M059J (cell line): ENCODE results near the gene TBXAS1. TPM values are rescaled to one million over a fixed set of nuclear protein-coding genes. Genes with fewer than 3 reads are reported as not detected.

Experiments
- DNase-seq: peaks from one replicate; pipeline ENCODE4 v3.0.0-alpha.2; 2012; ENCODE audit warnings: low read depth
- total RNA-seq: library from RNA; depleted of rRNA; stranded (reverse); fragments of >200 nt; shearing (Covaris generic); gene quantifications from 2 replicates; pipeline ENCODE4 v1.2.3, GENCODE V29; 2014

The TBXAS1 gene
- total RNA-seq, 1 experiment from 2014 or later = 7.8 TPM

DNA sequence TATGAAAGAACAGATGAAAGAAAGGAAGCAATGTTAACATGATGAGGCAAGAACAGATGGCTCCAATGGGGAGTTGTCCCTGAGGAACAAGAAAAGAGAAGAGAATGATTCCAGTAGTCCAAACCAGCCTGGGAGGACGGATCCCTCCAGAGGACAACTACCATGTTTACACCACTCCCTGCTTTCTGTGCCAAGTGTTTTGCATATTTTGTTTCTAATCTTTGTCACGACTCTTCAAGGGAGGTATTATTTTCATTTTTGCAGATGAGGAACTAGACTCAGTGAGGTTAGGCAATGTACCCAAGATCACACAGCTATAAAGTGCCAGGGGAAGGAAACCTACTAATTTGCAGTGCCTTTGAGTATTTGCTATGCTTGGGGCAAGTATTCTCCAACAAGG is 117.5 kb downstream of the TBXAS1 start:
- no peak for DNase-seq

DNA sequence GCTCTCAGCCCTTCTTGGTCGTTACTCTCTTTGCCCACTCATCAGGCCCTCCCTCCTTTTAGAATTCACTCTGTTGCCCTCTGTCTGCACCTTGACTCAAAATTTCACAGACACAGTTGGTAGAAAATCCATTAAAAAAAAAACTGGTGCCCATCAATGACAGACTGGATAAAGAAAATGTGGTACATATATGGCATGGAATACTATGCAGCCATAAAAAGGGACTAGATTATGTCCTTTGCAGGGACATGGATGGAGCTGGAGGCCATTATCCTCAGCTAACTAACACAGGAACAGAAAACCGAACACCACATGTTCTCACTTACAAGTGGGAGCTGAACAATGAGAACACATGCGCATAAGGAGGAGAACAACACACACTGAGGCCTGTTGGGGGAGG is 118.0 kb downstream of the TBXAS1 start:
- DNase-seq = no peak

DNA sequence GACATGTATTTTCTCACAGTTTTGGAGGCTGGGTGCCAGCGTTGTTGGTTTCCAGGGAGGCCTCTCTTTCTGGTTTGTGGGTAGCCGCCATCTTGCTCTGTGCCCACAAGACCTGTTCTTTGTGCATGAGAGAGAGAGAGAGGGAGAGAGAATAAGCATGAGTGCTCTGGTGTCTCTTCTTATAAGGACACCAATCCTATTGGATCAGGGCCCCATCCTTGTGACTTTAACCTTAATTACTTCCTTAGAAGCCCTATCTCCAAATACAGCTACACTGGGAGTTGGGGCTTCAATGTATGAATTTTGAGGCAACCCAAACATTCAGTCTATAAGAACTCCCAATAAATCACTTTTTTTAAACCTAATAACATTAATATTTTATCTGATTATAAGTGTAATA is 119.1 kb downstream of the TBXAS1 start:
- no peak for DNase-seq

DNA sequence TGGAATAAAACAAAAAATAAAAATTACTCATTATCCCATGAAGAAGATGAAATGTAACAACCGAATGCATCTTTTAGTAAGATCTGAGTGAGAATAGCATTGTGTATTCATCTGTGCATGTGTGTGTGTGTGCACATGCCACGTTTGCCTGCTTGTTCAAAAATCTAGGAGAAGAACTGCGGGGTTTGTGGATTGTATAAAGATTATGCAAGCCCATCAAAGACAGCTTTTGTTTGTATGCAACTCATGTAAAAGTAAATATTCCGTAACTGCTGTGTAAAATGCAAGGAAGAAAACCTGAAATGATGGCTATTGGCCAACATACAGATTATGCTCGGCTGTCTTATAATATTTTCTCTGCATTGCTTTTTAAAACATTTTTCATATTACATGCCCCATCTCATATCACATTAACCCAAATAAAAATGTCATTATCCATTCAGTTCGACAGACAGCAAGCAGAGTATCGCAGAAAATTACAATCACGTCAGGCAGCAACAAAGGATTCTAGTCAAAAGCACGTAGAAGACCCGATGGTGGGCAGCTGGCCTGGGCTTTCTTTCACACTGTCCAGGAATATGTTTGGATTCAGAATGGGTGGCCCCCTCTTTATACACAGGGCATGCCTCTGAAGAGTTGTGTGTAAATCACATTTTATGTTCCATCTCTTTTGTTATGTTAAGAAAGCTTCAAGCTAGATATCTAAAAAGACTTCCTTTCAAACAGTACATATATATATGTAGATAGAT is 119.7 kb downstream of the TBXAS1 start:
- no peak for DNase-seq

DNA sequence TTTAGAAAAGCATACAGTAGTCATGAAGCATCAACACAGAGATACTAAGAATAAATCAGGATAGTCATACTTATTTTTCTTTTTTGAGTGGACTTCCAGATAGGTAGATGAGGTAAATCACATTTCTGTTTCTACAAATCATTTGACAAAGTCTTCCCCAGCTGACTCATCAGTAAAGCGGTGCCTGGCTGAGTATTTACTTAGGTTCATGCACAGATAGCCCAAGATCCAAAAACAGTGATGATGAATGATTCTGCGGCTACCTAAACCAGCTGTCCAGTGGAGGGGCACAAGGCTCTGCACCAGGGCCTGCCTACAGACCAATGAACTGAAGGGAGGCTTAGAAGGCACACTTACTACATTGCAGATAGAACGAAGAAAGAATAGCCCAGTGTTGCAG is 120.6 kb downstream of the TBXAS1 start:
- no peak for DNase-seq

DNA sequence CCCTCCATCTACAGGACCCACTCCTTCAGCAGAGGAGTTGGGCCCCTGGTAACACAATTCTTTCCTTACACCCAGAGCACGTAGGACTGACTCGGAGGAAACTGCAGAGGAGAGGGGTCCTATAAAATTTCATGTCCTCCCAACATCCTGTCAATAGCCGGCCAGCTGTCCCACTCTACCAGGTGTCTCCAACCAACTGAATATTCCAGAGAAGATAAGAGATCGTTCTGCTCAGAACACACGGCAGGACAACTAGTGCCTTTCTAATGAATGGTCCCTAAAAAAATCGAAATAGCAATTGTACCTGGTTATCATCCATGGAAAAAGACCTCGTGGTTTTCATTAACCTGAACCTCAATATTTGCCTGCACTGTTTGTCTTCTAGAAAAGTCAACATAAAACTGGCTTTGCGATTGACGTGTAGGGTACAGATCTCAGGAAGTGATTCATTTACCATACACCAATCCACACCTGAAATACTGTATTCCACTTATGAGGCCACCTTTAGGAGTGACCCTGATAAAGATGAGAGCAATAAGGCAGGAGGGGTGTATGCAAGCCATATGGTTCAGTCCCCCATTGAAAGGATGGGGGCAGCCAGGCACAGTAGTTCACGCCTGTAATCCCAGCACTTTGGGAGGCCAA is 121.9 kb downstream of the TBXAS1 start:
- no peak for DNase-seq

DNA sequence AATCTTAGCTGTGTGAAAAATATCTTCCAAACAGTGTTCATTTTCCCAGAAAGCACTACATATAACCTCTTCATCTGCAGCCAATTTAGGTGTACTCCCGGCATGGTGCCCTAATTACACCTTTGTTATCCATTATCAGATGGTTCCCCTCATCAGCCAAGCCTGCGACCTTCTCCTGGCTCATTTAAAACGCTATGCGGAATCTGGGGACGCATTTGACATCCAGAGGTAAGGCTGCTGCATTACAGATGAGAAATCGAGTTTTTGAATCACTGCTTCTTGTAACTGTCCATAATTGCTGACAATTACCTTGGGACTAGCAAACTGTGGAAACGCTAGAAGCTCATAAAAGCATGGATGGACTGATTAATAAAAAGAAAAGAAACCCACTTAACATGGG is 124.2 kb downstream of the TBXAS1 start:
- DNase-seq = no peak

DNA sequence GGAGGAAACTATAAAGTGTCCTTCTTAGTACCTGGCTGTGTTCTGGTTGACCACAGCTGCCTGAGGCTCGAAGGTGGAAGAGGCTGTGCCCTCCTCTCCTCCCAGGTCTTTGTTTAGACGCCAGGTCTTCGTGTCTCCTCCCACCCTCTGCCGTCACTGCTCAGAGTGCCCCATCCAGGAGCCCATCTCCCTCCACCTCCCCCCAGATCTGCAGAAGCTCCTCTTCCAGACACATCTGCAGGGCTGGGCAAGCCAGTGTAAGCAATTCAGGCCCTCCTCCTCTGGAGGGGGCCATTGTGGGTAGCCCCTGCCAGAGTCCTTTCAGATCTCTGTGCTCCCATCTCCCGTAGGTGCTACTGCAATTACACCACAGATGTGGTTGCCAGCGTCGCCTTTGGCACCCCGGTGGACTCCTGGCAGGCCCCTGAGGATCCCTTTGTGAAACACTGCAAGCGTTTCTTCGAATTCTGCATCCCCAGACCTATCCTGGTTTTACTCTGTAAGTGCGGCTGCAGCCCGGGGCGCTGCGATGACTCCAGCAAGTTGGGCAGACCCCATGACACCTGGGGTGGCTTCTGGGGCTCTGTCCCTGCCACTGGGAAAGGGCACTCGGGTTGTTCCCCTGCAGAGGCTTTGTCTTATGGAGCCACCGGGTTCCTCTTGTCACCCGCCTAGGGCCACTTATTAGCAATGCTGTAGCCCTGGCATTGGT is 126.2 kb downstream of the TBXAS1 start:
- DNase-seq = no peak

DNA sequence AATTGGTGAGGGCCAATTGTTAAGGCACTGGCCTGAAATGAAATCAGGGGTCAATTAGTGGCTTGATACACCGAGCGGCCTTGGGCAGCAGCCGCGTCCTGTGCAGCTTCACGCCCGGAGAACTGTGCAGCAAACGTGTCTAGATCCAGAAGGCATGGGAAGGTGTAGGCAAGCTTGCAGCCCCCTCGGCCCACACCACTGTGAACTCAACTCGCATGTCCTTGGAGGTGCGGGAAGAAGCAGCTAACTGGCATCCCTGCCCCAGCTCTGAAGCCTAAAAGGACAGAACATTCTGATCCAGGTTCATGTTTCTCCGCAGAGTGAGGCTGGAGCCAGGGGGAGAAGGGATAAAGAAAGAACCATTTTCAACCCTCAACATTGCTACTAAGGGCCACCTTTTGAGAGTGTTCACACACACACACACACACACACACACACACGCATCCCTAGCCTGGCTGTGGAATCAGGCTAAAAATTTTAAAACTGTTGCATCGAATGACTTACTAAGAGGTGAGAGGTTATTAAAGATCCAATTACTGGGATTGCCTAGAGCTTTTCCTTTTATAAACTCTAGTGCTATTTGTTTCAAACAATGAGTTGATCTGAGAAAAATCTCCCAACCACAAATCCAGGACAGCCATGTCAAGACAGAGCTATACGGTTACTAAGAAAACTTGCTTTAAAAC is 129.7 kb downstream of the TBXAS1 start:
- DNase-seq = peak; percentile 5

DNA sequence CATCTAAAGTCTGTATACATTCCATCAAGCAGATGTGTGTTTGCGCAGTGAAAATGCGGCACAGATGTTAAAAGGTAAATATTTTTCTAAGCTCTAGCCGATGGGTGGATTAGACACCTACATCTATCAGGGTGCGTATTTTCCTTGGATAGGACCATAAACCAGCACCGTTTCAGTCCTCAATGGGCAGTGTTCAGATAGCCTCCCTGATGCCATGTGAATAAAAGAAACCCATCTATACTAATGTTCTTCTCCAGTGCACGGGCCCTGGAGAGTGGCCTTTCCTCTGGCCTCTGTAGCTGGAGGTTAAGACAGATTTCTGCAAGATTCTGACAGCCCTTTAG is 130.2 kb downstream of the TBXAS1 start:
- no peak for DNase-seq

DNA sequence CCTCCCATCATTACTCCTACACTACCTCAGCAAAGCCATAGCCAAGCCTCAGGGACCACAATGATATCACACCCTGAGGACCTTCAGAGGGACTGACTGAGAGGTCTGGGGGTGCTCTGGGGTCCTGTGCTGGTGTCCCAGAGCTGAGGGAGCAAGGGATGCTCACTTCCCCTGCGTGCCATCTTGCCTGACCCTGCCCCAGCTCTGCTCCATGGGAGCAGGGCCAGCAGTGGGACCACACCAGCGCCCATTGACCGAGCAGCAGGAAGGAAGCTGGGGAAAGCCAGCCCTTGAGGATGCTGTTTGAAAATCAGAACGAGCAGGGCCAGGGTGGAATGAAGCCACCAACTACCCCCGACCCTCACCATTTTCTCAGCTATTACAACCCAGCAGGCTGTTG is 130.7 kb downstream of the TBXAS1 start:
- no peak for DNase-seq

DNA sequence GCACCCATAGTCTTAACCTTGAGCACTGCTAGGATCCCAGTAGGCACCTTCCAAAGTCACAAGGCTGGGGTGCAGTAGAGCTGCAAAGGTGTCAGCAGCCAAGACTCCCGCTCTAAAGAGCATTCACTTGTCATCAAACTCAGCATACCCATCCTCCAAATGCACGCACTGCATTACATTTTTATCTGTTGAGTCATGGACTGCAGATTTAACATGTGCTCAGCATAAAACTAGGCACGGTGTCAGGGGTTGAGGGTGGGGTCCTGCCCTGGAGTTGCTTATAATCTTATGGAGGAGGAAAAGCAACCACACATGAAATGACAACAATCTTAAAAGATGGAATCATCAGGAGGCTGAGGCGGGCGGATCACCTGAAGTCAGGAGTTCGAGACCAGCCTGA is 131.1 kb downstream of the TBXAS1 start:
- peak; percentile 26 for DNase-seq

DNA sequence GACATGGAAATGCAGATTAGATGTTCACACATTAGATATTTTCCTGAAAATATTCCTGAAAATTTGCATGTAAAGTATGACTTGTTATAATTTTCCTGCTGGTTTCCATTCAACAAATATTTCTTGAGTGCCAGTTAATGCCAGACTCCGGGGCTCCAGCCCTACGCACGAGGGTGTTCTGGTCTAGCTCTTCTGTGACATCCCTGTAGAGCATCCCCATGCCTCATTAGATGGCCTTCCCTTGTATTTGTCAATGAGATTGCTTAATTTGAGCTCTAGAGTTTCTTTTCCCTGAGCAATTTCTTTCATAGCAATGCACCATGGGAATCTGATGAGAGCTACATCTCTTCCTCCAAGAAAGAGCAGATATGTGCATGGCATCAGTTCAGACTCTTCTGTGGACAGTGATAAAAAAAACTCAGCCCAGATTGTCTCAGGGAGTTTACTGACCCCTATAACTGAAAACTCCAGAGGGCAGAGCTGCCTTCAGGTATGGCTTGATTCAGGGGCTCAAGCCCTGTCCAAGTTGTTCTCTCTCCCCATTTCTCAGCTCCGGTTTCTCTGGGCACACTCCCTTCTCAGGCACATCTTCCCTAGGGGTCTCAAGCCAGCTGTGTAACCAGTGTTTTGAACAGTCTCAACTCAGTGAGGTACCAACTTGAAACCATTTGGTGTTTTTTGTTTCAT is 137.0 kb downstream of the TBXAS1 start:
- no peak for DNase-seq

DNA sequence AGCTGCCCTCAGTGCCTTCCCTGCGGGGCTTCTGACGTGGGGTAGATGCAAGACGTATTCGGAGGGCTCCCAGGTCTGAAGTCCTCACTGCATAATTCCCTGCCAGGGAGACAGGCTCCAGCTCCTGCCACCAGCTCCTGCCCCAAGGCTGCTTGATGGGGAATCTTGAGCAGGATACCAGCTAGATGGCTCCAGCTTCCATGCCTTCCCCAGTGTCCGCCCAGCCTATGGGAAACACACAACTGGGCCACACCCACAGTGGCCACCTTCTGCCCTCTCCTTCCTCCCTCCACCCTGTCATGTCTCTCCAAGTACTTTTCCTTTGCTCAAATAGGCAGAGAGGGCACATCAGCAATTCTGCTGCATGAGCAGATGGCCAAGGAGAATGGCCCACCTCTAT is 137.9 kb downstream of the TBXAS1 start:
- DNase-seq = no peak

DNA sequence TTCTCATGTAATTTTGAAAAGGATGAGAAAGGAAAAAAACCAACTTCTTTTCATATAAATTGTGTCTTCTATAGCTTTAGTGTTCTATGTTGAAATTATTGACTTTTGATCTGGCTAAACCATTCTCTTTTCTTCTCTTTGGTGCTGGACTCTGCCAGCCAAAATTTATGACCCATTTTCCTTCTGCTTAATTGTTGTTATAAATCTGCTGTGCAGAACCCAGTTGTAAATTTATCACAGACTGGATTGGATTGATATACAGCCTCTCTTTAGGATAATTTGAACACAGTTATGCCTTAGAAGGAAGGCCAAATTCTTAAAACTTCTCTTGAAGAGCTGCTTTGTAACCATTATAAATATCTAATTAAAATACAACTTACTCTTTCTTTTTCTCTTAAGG is 139.9 kb downstream of the TBXAS1 start:
- no peak for DNase-seq

DNA sequence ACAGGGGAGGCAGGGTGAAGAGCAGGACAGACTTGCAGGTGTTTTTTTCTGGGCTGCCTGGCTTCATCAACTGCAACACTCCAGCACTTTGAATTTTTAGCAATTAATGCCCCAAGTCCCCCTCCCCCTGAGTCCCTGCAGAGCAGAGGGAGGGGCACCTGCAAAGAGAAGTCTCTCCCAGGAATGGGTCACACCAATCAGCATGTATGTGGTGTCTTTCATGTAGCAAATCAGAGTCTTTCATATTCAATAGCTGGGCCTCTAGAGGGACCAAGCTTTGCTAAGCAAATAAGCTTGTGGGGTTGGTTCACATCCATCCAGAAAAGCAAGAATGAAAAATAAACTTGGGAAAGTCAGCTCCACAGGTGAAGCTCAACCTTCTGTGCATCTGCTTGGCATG is 143.0 kb downstream of the TBXAS1 start:
- DNase-seq = no peak

DNA sequence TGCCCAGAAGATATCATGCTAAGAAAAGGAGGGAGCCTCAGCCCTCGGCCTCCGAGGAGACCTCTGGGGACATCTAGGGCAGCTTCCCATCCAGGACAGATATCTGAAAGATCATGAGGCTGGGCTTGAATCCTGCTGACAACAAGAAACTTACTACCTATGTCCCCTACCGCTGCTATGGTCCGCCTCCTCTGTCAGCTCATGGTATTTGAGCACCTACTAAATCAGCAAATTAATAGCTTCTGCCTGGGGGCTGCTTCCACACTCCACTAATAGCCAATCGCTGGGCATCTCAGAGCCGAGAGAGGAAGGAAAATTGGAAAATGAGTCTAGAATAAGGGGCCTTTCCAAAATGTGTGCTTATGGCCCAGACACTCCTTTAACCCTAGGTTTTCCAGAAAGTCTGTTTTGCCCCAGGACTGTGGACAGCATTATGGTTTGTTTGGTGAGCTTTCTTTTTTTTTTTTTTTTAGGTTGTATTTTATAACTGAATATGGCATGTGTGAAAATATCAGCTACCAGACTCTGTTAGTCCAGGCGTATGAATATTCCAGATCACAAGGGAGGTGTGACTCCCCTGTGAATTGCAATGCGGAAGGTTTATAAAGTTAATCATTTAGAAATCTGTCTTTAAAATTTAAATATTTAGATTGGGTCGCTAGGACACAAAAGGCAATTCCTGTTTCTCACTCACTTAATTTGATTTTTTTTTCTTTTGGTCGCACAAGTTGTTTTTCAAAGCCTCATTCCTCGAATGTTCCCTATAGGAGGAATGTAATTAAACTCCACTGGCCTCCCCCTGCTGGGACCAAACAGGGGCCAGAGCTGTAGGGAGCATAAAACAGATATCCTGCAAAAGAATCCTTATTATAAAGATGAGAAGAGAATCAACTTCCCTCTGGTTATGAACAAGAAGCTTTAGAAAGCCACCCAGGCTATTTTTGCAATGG is 144.3 kb downstream of the TBXAS1 start:
- DNase-seq = no peak

DNA sequence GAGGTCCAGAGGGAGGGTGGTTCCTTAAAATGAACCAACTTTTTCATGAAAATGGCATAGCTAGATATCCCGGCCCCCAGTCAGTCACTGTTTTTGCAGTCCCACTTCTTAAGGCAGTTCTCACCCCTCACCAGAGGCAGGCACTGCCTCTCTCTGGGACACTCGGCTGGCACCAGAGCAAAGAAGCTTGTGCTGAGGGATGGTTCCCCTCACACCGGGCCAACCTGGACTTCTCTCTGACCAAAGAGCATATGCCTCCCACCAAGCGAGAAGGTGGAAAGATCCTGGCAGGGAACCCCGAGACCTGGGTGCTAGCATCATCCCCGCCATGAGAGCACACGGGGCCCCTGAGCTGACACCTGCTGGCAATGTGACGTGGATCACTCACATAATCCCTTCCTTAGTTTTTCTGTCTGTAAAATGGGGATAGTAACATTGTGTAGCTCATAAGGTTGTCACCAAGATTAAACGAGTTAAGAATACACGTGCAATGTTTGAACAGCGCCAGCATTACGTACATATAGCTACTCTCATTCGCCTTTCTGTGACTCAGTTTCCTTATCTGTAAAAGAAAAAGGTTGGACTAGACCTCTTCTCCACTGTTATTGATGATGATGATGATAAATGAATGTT is 145.2 kb downstream of the TBXAS1 start:
- DNase-seq = no peak

DNA sequence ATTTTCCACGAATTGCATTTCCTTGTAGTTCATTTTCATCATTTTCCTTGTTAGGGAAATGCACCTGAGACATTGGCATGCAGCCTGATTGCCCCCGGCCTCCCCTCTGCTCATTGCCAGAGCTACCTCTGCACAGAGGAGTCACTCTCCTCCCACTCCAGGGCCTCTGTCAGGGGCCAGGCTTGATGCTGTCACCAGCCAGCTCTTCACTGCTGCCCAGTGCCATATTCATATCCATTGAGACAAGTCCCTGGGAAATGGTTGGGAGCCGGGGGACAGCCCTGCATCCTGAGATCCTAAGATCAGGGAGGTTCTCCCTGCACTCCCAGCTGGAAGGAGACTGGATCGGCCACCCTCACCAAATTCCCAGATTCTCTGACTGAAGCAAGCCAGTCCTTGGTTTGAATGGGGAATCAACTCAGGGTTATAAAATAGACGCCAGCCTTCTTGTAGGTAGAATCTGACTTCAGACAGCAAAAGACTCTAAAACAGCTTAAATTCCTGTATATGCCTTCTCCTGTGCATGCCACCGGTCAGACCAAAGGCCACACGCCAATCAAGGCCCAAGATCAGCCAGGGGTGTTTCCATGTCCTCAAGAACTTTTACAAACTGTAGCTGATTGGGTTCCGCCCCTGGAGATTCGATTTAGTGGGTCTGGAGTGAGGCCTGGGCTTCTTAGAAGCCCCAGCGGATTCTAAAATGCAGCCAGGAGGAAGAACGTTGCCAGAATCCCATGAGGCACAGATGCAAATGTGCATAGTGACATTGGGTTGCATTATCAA is 147.2 kb downstream of the TBXAS1 start:
- no peak for DNase-seq
